OCI-LY1 (cell line): ENCODE results near the gene ARHGEF12.

Experiments
- CTCF ChIP-seq: fragments of 200-600 bp; sonication (generic), shearing (Covaris generic); IDR thresholded peaks from 2 replicates; pipeline ENCODE4 v1.5.1; 2017; ENCODE audit warnings: mild to moderate bottlenecking, antibody characterized with exemption, low read length, moderate library complexity, mixed read lengths
- EZH2 ChIP-seq: fragments of 200-600 bp; sonication (generic), shearing (Covaris generic); IDR thresholded peaks from 2 replicates; pipeline ENCODE4 v1.8.0; 2017; ENCODE audit warnings: borderline replicate concordance, mixed run types, mild to moderate bottlenecking, antibody characterized with exemption, low read length, moderate library complexity, mixed read lengths

GRCh38 chr11:120505801-120506425 is 169.7 kb downstream of the ARHGEF12 start:
- TF ChIP-seq CTCF (no peak), EZH2 (no peak)
